LoVo (cell line): ENCODE data around the gene HSPA5.
"Not testable (repeated sequence)": the region's sequence is repeated elsewhere in the genome, so short reads cannot be mapped to it uniquely, and the experiment has no call there.

Experiments
- DNase-seq: peaks from one replicate; pipeline ENCODE4 v3.0.0-alpha.2; 2016; ENCODE audit warnings: low spot score

Gene HSPA5

DNA sequence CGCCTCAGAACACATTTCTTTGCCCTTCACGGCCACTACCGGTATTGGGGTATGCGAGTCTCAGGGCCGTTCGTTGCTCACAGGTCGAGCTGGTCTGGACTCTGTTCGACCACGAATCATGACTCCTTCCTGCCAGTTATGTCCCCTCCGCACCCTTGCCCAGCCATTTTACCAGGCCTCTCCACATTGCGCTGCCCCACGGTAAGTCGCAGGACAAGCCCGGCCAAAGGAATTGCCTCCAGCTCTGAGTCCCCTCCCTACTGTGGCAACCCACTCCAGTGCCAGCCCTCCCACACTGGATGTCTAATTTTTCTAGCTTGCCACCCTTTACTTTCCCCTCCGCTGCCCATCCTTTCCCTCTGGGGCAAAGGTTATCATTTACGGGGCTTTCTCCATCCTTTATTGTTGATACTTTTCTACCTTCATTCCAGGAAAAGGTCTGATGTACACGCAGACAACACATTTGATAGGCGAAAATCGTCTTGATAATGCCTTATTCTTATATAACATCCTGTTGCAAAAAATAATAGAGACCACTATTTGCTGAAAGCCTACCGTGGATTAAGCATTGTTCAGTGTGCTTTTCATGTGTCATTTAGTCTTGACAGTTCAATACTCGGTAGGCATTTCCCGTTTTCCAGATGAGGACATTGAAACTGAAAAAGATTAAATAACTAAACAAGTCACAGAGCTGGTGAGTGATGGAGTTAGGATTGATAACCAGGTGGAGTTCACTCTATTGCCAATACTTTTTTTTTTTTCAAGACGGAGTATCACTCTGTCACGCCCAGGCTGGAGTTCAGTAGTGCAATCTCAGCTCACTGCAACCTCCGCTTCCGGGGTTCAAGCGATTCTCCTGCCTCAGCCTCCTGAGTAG, 958 bp upstream of the HSPA5 start:
- no peak for DNase-seq

DNA sequence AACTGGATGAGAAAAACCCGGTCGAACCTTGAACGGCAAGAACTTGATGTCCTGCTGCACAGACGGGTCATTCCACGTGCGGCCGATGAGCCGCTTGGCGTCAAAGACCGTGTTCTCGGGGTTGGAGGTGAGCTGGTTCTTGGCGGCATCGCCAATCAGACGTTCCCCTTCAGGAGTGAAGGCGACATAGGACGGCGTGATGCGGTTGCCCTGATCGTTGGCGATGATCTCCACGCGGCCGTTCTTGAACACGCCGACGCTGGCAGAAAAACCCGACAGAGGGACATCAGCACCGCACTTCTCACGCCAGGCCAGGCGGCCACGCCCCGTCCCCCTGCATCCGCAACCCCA, 519 bp downstream of the HSPA5 start:
- DNase-seq: no peak

DNA sequence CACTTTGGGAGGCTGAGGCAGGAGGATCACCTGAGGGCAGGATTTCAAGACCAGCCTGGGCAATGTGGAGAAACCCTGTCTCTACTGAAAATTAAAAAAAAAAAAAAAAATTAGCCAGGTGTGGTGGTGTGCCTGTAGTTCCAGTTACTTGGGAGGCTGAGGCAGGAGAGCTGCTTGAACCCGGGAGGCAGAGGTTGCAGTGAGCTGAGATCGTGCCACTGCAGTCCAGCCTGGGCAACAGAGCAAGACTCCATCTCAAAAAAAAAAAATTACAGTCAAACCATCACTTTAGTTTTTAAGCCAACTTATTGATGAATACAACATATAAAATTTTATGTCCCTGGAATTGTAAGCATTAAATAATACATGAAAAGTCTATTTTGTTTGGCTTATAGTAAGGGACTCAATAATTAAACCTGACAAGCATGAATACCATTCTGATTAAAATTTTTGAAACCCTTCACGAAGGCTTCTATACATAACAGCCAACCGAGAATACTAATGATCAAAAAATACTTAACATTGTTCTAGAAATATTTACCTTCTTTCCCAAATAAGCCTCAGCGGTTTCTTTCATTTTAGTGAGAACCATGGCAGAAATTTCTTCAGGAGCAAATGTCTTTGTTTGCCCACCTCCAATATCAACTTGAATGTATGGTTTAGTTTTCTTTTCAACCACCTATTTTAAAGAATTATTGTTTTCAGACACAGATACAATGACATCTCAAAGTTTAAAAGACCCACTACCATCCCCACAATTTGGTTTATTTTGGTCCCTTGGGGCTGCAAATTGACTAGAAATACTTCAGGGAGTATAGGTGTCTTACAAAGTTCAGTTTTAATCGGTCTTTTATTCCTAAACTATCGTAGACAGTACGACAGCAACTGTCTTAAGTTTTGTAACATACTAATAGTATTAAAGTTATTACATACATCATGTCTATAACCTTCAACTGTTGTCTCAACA, 1.2 kb downstream of the HSPA5 start:
- no peak for DNase-seq

DNA sequence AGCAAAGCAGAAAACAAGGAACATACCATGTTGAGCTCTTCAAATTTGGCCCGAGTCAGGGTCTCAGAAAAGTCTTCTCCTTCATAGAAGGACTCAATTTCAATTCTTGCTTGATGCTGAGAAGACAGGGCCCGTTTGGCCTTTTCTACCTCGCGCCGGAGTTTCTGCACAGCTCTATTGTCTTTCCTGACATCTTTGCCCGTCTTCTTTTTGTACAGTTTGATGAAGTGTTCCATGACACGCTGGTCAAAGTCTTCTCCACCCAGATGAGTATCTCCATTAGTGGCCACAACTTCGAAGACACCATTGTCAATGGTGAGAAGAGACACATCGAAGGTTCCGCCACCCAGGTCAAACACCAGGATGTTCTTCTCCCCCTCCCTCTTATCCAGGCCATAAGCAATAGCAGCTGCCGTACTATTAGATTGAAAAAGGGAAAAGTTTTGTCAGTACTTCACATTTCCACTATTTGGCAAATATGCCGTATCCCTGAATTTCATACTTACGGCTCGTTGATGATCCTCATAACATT, 2.2 kb downstream of the HSPA5 start:
- no peak for DNase-seq

GRCh38 chr9:125238127-125238914, 2.8 kb downstream of the HSPA5 start:
- no peak for DNase-seq

GRCh38 chr9:125236520-125237159, 4.5 kb downstream of the HSPA5 start:
- DNase-seq: not testable (repeated sequence)

DNA sequence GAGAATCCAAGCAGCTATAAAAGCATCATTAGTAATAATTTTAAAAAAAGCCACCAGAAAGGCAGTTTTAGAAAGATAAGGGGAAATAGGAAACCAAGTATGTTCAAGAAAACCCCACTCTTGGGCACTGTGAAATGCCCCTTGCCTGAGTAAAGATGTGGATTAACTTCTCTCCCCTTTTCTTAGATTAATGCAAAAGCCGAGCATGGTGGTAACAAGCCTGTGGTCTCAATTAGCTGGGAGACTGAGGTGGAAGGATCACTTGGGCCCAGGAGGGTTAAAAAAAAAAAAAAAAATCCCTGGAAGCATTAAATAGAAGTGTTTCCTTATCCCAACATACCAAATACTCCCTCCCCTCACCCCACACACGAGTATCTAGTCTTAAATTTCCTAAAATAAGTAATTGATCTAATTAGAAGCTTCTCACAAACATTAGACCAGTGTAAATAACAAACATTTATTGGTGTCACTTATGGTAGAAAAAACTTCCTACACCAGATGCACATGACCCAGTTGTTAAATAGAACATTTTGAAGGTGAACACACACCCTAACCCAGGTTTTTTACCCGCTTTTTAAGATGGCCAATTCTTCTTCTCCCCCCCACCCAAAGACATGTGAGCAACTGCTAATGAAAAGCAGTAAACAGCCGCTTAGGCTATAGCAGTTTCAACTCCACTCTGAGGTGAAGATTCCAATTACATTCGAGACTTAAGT, 5.2 kb downstream of the HSPA5 start:
- peak; percentile 16 for DNase-seq

GRCh38 chr9:125234099-125234498, 7.0 kb downstream of the HSPA5 start:
- DNase-seq: not testable (repeated sequence)

- DNase-seq: no peak
Observed at GRCh38 chr9:125233678-125234077, 7.5 kb downstream of the HSPA5 start.

GRCh38 chr9:125227761-125228160, 13.4 kb downstream of the HSPA5 start:
- no peak for DNase-seq

DNA sequence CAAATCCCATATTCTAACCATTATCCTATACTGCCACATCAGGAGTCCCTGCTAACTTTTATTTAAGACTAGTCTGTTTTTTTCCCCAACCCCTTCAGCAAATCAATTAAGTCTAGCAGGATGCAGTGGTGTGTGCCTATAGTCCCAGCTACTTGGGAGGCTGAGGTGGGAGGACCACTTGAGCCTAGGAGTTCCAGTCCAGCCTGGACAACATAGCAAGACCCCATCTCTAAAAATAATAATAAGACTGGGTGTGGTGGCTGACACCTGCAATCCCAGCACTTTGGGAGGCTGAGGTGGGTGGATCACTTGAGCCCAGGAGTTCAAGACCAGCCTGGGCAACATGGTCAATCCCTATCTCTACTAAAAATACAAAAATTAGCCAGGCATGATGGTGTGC, 16.3 kb downstream of the HSPA5 start:
- not testable (repeated sequence) for DNase-seq

GRCh38 chr9:125218621-125219020, 22.5 kb downstream of the HSPA5 start:
- DNase-seq: no peak

- DNase-seq: no peak
Observed at GRCh38 chr9:125214186-125214585, 27.0 kb downstream of the HSPA5 start.

DNA sequence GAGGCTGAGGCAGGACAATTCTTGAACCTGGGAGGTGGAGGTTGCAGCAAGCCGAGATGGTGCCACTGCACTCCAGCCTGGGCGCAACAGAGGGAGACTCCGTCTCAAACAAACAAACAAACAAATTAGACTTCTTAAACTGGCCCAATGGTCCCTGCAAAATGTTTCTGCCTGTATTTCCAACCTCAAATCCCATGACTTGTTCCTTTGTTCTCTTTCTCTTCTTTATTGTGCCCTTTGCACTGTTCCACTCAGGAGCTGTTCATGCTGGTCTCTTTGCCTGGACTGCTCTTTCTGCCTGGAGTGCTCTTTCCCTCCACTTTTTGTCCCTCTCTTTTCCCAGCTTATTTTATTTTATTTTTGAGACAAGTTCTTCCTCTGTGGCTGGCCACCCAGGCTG, 36.7 kb downstream of the HSPA5 start:
- DNase-seq: no peak

DNA sequence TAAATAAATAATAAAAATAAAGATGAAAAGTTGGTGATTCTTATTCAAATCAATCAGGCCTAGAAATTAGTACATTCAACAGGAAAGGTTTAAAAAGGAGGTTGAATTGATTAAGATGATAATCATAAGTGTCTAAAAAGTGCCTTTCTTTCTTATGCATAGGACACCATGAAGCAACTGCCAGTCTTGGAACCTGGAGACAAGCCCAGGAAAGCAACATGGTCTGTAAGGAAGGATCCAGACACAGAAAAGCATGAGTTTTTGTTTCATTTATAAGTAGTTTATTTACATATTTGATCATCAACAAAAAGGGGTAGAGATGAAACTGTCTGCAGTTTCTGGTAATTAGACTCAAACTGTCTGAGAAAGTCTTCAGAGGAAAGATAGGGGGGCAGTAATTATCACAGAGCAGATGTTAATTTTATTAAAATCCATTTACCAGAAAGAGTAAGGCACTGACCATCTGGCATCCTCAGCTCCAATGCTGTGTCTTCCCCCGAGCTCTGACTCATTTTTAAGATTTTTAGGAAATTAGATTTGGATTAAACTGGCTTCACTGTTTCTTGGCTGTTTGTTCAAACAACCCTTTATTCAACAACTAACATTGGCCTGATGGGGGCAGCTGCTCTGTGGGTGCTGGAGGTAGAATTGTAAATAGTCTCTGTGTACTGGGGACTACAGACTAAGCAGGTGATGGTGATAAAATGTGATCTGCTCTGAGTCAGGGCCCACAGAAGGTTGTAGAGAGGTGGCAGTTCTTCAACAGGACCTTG, 38.1 kb downstream of the HSPA5 start:
- DNase-seq: no peak

DNA sequence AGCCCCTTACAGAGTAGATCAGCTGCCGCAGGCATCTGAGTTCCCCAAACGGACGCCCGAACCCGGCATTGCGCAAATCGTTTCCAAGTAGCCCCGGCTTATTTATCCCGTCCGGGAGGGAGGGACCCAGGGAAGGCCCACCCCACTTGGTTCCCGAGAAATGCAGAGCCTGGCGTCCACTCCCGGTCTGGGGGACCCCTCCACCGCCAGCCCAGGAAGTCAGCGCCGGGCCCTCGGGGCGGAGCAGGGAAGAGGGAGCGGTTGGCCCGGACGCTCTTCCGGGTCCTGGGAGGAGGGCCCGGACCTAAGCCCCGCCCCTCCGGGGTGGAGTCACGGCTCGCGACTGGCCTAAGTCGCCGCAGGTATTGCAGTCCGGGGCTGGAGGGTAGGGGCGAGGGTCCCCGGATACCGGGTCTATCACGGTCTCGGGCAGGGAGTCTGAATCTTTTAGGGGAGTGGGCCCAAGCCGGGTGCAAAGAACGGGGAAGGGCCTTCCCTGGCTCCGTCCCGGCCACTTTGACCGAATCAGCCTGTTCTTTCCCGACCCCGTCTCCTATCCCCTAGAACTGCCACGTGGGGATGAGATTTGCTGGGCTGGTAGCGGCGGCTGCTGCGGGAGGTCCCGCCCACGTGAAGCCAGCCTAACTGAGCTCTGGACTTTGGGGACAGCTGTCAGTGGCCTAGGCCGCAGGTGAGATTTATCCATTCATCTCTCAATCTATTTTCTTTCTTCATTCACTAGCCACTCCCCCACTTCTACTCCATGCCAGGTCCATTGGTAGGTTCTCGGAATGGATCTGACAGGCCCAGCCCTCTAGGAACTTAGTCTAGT, 40.7 kb downstream of the HSPA5 start, which contains the start of gene RABEPK:
Gene RABEPK (plus strand): TSS at position 327 of the 832 bp plus-strand sequence. CDS start 2,472 bp downstream, outside the sequence.
- DNase-seq: peak; percentile 95

GRCh38 chr9:125195591-125195990, 45.6 kb downstream of the HSPA5 start:
- DNase-seq: not testable (repeated sequence)

- DNase-seq: not testable (repeated sequence)
Observed at GRCh38 chr9:125194466-125194865, 46.7 kb downstream of the HSPA5 start.

- DNase-seq: no peak
Observed at GRCh38 chr9:125190361-125190801, 50.8 kb downstream of the HSPA5 start.
